Trophoblast cell (in vitro differentiated cells and primary cell): ENCODE measurements around the gene SSBP3.

Experiments used
- DNase-seq, 2 donors: peaks; one replicate each; pipeline ENCODE4 v3.0.0-alpha.2; 2016
- H2AFZ ChIP-seq: 2 replicates; pipeline ENCODE4 v1.6.1; 2013; ENCODE audit warnings: low read length, moderate library complexity, mild to moderate bottlenecking; ENCODE audit not compliant: insufficient read depth, poor library complexity
- H2AK5ac ChIP-seq: 2 replicates; pipeline ENCODE4 v1.6.1; 2013; ENCODE audit warnings: mild to moderate bottlenecking, low read length
- H2BK120ac ChIP-seq: 2 replicates; pipeline ENCODE4 v1.6.1; 2013; ENCODE audit warnings: low read length, mild to moderate bottlenecking, moderate library complexity; ENCODE audit not compliant: insufficient read depth, poor library complexity
- H2BK12ac ChIP-seq: 2 replicates; pipeline ENCODE4 v1.6.1; 2013; ENCODE audit warnings: mild to moderate bottlenecking, low read length, moderate library complexity
- H2BK5ac ChIP-seq: 2 replicates; pipeline ENCODE4 v1.6.1; 2013; ENCODE audit warnings: low read length, low read depth, moderate library complexity, mild to moderate bottlenecking; ENCODE audit not compliant: poor library complexity
- H3K14ac ChIP-seq: 2 replicates; pipeline ENCODE4 v1.6.1; 2013; ENCODE audit warnings: mild to moderate bottlenecking, low read length
- H3K18ac ChIP-seq: 2 replicates; pipeline ENCODE4 v1.6.1; 2013; ENCODE audit warnings: mild to moderate bottlenecking, low read length
- H3K23ac ChIP-seq: 2 replicates; pipeline ENCODE4 v1.6.1; 2013; ENCODE audit warnings: low read length
- H3K27ac ChIP-seq: 2 replicates; pipeline ENCODE4 v1.5.1; 2013; ENCODE audit warnings: low read depth, mild to moderate bottlenecking, inconsistent platforms, low read length, moderate library complexity
- H3K27me3 ChIP-seq: 2 replicates; pipeline ENCODE4 v1.6.1; 2013; ENCODE audit warnings: inconsistent platforms, mild to moderate bottlenecking, low read length, moderate library complexity; ENCODE audit not compliant: insufficient read depth
- H3K36me3 ChIP-seq, 2 experiments: 1 replicate in 1 of 2; 2 replicates in 1 of 2; pipeline ENCODE4 v1.6.1; 2013; ENCODE audit warnings: low read length in 2 of 2, mild to moderate bottlenecking in 2 of 2, moderate library complexity in 1 of 2; ENCODE audit not compliant: insufficient read depth in 2 of 2, control insufficient read depth in 1 of 2
- H3K4ac ChIP-seq: 2 replicates; pipeline ENCODE4 v1.6.1; 2013; ENCODE audit warnings: low read depth, mild to moderate bottlenecking, low read length, moderate library complexity
- H3K4me1 ChIP-seq, 2 experiments: 1 replicate in 1 of 2; 2 replicates in 1 of 2; pipeline ENCODE4 v1.6.1; 2013; ENCODE audit warnings: low read length in 2 of 2, mild to moderate bottlenecking in 2 of 2, moderate library complexity in 1 of 2; ENCODE audit not compliant: insufficient read depth in 2 of 2, control insufficient read depth in 1 of 2
- H3K4me2 ChIP-seq: 2 replicates; pipeline ENCODE4 v1.6.1; 2013; ENCODE audit warnings: inconsistent platforms, mild to moderate bottlenecking, low read length, moderate library complexity
- H3K4me3 ChIP-seq: 2 replicates; pipeline ENCODE4 v1.5.1; 2013; ENCODE audit warnings: mild to moderate bottlenecking, low read depth, low read length, inconsistent platforms
- H3K79me1 ChIP-seq: one replicate; pipeline ENCODE4 v1.6.1; 2013; ENCODE audit warnings: low read length
- H3K79me2 ChIP-seq: 2 replicates; pipeline ENCODE4 v1.6.1; 2013; ENCODE audit warnings: low read length, mild to moderate bottlenecking; ENCODE audit not compliant: control insufficient read depth, insufficient read depth, poor library complexity
- H3K9ac ChIP-seq: 2 replicates; pipeline ENCODE4 v1.6.1; 2013; ENCODE audit warnings: mild to moderate bottlenecking, low read length
- H3K9me3 ChIP-seq: 2 replicates; pipeline ENCODE4 v1.6.1; 2013; ENCODE audit warnings: low read depth, mild to moderate bottlenecking, control low read depth, inconsistent platforms, low read length; ENCODE audit not compliant: insufficient read depth
- H4K12ac ChIP-seq: 2 replicates; pipeline ENCODE4 v1.6.1; 2013; ENCODE audit warnings: low read depth, mild to moderate bottlenecking, low read length, moderate library complexity
- H4K8ac ChIP-seq: 2 replicates; pipeline ENCODE4 v1.6.1; 2013; ENCODE audit warnings: low read depth, mild to moderate bottlenecking, low read length, moderate library complexity
- H4K91ac ChIP-seq: one replicate; pipeline ENCODE4 v1.6.1; 2013; ENCODE audit warnings: low read depth, mild to moderate bottlenecking, low read length, moderate library complexity
- WGBS: extraction: QIAGEN DNeasy Blood & Tissue Kit; methylation state at CpG from one replicate; pipeline ENCODE4 v1.1.7; 2013; ENCODE audit warnings: missing lambda C conversion rate; ENCODE audit not compliant: insufficient read length, insufficient coverage; ENCODE audit errors: extremely low coverage; 5-methylcytosine and 5-hydroxymethylcytosine counted together

Gene SSBP3

GRCh38 chr1:54402896-54403295 is 3.3 kb downstream of the SSBP3 start:
- H3K18ac ChIP-seq, result no peak overlapping the region
- peaks cover 23% of the 10 kb centered on the region for H3K79me1 ChIP-seq
- H3K4me1 ChIP-seq, result peaks cover 14 to 20% of the 10 kb centered on the region in 2 experiments
- H4K12ac ChIP-seq, result no peak overlapping the region
- H4K91ac ChIP-seq, result no peak overlapping the region
- H3K4ac ChIP-seq, result peak overlapping the region; percentile 17
- H2AK5ac ChIP-seq, result no peak overlapping the region
- H3K14ac ChIP-seq, result no peak overlapping the region
- H4K8ac ChIP-seq, result no peak overlapping the region
- WGBS, result no CpG with 5 or more reads among the region's 7 CpGs
- H3K79me2 ChIP-seq, result peaks cover 26% of the 10 kb centered on the region
- H3K23ac ChIP-seq, result no peak overlapping the region
- no peak overlapping the region for H3K4me3 ChIP-seq
- no peak overlapping the region for H3K9ac ChIP-seq
- H2AFZ ChIP-seq, result no peak overlapping the region
- no peak overlapping the region for H3K27ac ChIP-seq
- peaks cover 14 to 36% of the 10 kb centered on the region in 2 experiments for H3K36me3 ChIP-seq
- H2BK12ac ChIP-seq, result no peak overlapping the region
- H3K9me3 ChIP-seq, result no peaks in the 10 kb centered on the region
- H2BK5ac ChIP-seq, result no peak overlapping the region
- H3K4me2 ChIP-seq, result peak overlapping the region; percentile 70
- no peaks in the 10 kb centered on the region for H3K27me3 ChIP-seq
- DNase-seq, result peak; percentile 66 to 76
- no peak overlapping the region for H2BK120ac ChIP-seq

DNA sequence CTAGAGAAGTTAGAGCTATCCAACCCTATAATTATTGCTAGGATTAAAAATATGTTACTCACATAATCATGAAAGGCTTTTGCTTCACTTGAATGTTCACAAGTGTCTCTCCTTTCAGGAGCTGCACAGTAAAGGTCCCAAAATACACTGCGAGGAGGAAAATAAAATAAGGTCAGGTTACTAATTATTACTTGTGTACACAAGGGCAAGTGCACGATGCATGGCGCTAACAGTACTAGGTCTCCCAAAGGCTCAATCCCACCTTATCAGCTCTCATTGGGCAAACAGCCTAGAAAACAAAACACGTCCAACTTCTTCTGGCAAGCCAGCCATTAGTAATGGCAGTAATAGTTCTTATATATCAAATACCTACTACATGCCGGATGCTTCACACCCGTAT is 4.4 kb downstream of the SSBP3 start:
- H3K4me2 ChIP-seq, result no peak overlapping the region
- H3K27me3 ChIP-seq, result no peaks in the 10 kb centered on the region
- peaks cover 13 to 19% of the 10 kb centered on the region in 2 experiments for H3K4me1 ChIP-seq
- H3K79me1 ChIP-seq, result peaks cover 18% of the 10 kb centered on the region
- no peak overlapping the region for H3K14ac ChIP-seq
- no peak for DNase-seq
- no peak overlapping the region for H3K18ac ChIP-seq
- H2BK5ac ChIP-seq, result no peak overlapping the region
- peaks cover 26% of the 10 kb centered on the region for H3K79me2 ChIP-seq
- no CpG with 5 or more reads among the region's 6 CpGs for WGBS
- H4K12ac ChIP-seq, result no peak overlapping the region
- H2BK120ac ChIP-seq, result no peak overlapping the region
- no peak overlapping the region for H2BK12ac ChIP-seq
- H4K91ac ChIP-seq, result no peak overlapping the region
- peaks cover 2% of the 10 kb centered on the region for H3K9me3 ChIP-seq
- H3K36me3 ChIP-seq, result peaks cover 25 to 47% of the 10 kb centered on the region in 2 experiments
- no peak overlapping the region for H4K8ac ChIP-seq
- H3K4me3 ChIP-seq, result no peak overlapping the region
- no peak overlapping the region for H3K9ac ChIP-seq
- no peak overlapping the region for H2AFZ ChIP-seq
- H3K23ac ChIP-seq, result no peak overlapping the region
- no peak overlapping the region for H2AK5ac ChIP-seq
- peak overlapping the region; percentile 44 for H3K4ac ChIP-seq
- no peak overlapping the region for H3K27ac ChIP-seq

DNA sequence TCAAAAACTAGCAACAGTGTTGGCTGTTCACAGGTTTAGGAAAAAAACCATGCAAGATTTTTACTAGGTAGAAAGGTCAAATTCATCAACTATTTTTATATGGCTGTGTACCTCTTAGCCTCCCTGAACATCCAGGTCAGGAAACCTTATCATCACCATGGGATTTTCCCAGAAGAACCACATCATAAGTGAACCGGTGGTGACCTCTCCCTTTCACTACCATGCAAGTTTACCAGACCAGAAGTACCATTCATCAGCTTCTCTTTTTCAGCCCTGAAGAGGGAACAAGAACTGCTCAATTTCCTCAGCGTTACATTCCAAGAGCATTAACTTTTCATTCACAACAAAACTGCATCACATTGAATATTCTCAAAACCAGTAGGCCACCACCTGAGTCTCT is 5.9 kb downstream of the SSBP3 start:
- H3K9ac ChIP-seq, result no peak overlapping the region
- H4K12ac ChIP-seq, result no peak overlapping the region
- H4K8ac ChIP-seq, result no peak overlapping the region
- no peak overlapping the region for H3K4ac ChIP-seq
- H2BK120ac ChIP-seq, result no peak overlapping the region
- no peak overlapping the region for H3K4me3 ChIP-seq
- H2AK5ac ChIP-seq, result no peak overlapping the region
- H4K91ac ChIP-seq, result no peak overlapping the region
- H2AFZ ChIP-seq, result no peak overlapping the region
- no peaks in the 10 kb centered on the region for H3K27me3 ChIP-seq
- H2BK5ac ChIP-seq, result no peak overlapping the region
- peaks cover 2% of the 10 kb centered on the region for H3K9me3 ChIP-seq
- no peak overlapping the region for H3K27ac ChIP-seq
- H3K18ac ChIP-seq, result no peak overlapping the region
- H2BK12ac ChIP-seq, result no peak overlapping the region
- H3K23ac ChIP-seq, result no peak overlapping the region
- no peak overlapping the region for H3K4me2 ChIP-seq
- H3K36me3 ChIP-seq, result peaks cover 32 to 57% of the 10 kb centered on the region in 2 experiments
- H3K14ac ChIP-seq, result no peak overlapping the region
- no peak for DNase-seq
- H3K79me1 ChIP-seq, result peaks cover 10% of the 10 kb centered on the region
- WGBS, result no CpG with 5 or more reads among the region's 2 CpGs
- H3K4me1 ChIP-seq, result peaks cover 13 to 19% of the 10 kb centered on the region in 2 experiments
- peaks cover 22% of the 10 kb centered on the region for H3K79me2 ChIP-seq

- Histone ChIP-seq H2BK5ac (no peak overlapping the region), H3K4me1 (peaks cover 13 to 17% of the 10 kb centered on the region in 2 experiments), H3K9ac (no peak overlapping the region), H3K23ac (no peak overlapping the region), H4K12ac (no peak overlapping the region), H3K79me1 (peaks cover 4% of the 10 kb centered on the region), H2AFZ (no peak overlapping the region), H2AK5ac (no peak overlapping the region), H4K8ac (no peak overlapping the region), H3K4me2 (no peak overlapping the region), H3K79me2 (peaks cover 18% of the 10 kb centered on the region), H3K18ac (no peak overlapping the region), H2BK120ac (no peak overlapping the region), H3K27ac (no peak overlapping the region), H4K91ac (no peak overlapping the region), H3K27me3 (no peaks in the 10 kb centered on the region), H3K36me3 (peaks cover 36 to 61% of the 10 kb centered on the region in 2 experiments), H2BK12ac (no peak overlapping the region), H3K14ac (no peak overlapping the region), H3K9me3 (peaks cover 2% of the 10 kb centered on the region), H3K4me3 (no peak overlapping the region), H3K4ac (peak overlapping the region; percentile 23)
- no peak for DNase-seq
- 100% methylated on average over 1 of the region's 4 CpGs for WGBS
Measured at GRCh38 chr1:54399765-54400164, 6.4 kb downstream of the SSBP3 start.
